ENCODE results near the gene SETD4. TPM values are rescaled to one million over a fixed set of nuclear protein-coding genes. Genes with fewer than 3 reads are reported as not detected.
"Not testable (repeated sequence)": the region's sequence is repeated elsewhere in the genome, so short reads cannot be mapped to it uniquely, and the experiment has no call there.

The SETD4 gene
- total RNA-seq (33.9 TPM), polyA plus RNA-seq (13.5 TPM)

DNA sequence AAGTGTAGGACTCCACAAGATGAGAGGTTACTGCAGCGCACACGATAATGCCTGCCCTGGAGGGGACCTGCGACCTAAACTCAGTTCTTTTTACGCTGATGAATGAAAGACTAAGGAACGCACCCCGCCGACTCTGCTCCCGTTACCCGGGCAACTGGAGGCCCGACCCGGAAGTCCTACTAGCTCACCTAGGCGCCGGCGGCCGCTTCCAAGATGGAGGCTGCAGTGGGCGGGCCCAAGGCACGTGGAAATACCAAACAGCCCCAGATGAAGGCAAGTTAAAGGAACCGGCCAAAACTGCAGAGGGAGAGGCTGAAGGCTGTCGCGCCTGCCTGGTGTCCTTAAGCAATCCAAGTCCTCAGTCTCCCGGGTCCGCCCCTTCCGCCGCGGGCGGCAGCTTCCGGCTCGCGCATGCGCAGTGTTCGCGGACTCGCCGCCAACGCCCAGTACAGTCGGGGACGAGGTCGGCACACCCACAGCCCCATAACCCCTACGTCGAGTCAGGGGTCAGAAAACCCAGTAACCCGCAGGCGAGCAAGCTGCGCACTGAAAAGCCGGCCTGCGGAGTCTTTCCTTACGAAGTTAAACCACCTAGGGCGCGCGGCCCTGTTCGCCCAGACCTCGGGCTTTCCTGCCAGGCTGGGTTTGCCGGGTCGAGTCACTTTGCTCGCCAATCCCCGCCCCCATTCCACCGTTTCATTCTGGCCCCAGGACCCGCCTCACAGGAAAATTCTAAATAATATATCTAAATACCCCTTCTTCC is at the start of gene SETD4:
Gene SETD4 (minus strand): TSS at position 368 of the 763 bp plus-strand sequence. CDS start 1,638 bp downstream, outside the sequence.
- Histone ChIP-seq H3K36me3 (ENCODE audit: insufficient read depth) (peaks cover under 1% of the 10 kb centered on the region), H3K4me1 (ENCODE audit: insufficient read depth) (no peaks in the 10 kb centered on the region), H3K4me3 (ENCODE audit: low read depth, low read length) (peak within 1 kb of the TSS; percentile 62), H3K27ac (ENCODE audit: low read depth) (peak within 1 kb of the TSS; percentile 95)
- under 1% methylated on average over 57 of the region's 57 CpGs for WGBS
- peak; percentile 70 for DNase-seq (ENCODE audit: extremely low spot score)

DNA sequence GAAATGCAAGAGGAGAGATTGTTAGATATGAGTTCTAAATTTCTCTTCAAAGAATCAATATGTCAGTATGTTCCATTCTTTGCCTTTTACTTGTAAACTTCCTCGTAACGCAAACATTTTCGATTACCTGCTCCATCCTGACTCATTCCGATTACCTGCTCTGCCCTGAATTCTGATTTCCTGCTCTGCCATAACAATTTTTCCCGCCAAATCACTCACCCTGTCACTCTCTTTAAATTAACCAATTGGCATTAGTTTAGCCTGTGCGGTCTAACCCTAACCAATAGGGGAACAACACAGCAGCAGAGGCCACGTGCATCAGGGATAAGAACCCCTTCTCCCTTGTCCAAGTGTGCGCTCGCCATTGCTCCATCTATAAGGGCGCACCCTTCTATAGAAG is 49.5 kb upstream of the SETD4 start:
- no peak overlapping the region for H3K27ac ChIP-seq (ENCODE audit: low read depth)
- no peaks in the 10 kb centered on the region for H3K4me1 ChIP-seq (ENCODE audit: insufficient read depth)
- H3K4me3 ChIP-seq (ENCODE audit: low read depth, low read length), result no peak overlapping the region
- WGBS, result 95% methylated on average over 10 of the region's 10 CpGs
- H3K36me3 ChIP-seq (ENCODE audit: insufficient read depth), result no peaks in the 10 kb centered on the region
- no peak for DNase-seq (ENCODE audit: extremely low spot score)

DNA sequence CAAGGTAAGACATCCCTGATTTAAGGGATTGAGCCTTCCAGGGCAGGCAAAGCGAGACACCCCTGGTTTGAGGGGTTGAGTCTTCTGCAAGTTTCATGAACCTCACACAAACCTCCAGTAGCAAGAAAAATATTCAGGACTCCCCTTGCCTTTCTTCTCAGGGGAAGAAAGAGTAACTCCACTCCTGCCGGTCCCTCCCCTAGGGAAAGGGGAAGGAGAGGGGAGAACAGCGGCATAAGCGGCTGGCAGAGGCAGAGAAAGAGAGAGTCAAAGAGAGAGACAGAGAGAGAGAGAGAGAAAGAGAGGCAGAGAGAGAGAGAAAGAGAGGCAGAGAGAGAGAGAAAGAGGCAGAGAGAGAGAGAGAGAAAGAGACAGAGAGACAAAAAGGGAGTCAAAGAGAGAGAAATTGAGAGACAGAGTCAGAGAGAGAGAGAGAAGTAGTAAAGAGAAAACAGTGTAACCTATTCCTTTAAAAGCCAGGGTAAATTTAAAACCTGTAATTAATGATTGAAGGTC is 45.1 kb upstream of the SETD4 start:
- Histone ChIP-seq H3K4me3 (ENCODE audit: low read depth, low read length) (no peak overlapping the region), H3K36me3 (ENCODE audit: insufficient read depth) (no peaks in the 10 kb centered on the region), H3K4me1 (ENCODE audit: insufficient read depth) (no peaks in the 10 kb centered on the region), H3K27ac (ENCODE audit: low read depth) (no peak overlapping the region)
- DNase-seq (ENCODE audit: extremely low spot score), result no peak
- WGBS, result 60% methylated on average over 4 of the region's 4 CpGs

DNA sequence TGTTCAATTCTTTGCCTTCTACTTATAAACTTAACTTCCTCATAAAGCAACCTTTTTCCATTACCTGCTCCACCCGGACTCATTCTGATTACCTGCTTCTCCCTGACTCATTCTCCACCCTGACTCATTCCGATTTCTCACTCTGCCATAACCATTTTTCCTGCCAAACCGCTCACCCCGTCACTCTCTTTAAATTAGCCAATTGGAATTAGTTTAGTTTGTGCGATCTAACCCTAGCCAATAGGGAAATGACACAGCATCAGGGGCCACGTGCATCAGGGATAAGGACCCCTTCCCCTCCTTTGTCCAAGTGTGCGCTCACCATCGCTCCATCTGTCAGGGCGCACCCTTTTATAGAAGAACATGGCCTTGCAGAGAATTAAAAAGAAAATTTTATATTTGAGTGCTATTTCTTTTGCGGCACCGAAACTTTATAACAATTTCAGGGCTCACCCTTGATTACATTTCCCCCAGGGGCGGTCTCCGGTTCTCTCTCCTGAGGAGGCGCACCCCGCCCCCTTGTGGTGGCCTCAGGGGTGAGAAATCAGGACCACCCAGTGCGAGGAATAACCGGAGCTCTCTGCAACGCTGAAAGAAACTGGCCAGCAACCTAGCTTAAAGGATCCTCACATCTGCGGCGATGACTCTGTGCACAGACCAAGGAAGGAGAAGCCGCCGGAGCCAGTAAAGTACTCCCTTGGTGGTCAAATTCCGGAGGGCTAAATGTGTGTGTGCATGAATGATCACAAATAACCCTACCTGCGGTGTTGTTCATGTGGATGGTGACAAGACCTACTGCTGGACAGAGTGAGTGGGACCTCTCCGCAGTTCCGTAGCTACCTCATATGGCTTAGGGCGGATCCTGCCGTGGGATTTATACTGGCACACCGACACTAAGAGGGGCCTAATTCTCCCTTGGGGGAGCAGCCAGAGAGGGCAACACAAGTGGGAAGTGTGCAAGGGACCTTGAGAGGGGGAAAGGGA is 44.3 kb upstream of the SETD4 start:
- no peak for DNase-seq (ENCODE audit: extremely low spot score)
- H3K4me1 ChIP-seq (ENCODE audit: insufficient read depth), result no peaks in the 10 kb centered on the region
- 26% methylated on average over 29 of the region's 29 CpGs for WGBS
- H3K36me3 ChIP-seq (ENCODE audit: insufficient read depth), result no peaks in the 10 kb centered on the region
- H3K27ac ChIP-seq (ENCODE audit: low read depth), result no peak overlapping the region
- H3K4me3 ChIP-seq (ENCODE audit: low read depth, low read length), result no peak overlapping the region

- Histone ChIP-seq H3K4me3 (ENCODE audit: low read depth, low read length) (no peak overlapping the region), H3K27ac (ENCODE audit: low read depth) (no peak overlapping the region), H3K36me3 (ENCODE audit: insufficient read depth) (no peaks in the 10 kb centered on the region), H3K4me1 (ENCODE audit: insufficient read depth) (no peaks in the 10 kb centered on the region)
- no peak for DNase-seq (ENCODE audit: extremely low spot score)
Observed at GRCh38 chr21:36103434-36103833, 43.1 kb upstream of the SETD4 start.

DNA sequence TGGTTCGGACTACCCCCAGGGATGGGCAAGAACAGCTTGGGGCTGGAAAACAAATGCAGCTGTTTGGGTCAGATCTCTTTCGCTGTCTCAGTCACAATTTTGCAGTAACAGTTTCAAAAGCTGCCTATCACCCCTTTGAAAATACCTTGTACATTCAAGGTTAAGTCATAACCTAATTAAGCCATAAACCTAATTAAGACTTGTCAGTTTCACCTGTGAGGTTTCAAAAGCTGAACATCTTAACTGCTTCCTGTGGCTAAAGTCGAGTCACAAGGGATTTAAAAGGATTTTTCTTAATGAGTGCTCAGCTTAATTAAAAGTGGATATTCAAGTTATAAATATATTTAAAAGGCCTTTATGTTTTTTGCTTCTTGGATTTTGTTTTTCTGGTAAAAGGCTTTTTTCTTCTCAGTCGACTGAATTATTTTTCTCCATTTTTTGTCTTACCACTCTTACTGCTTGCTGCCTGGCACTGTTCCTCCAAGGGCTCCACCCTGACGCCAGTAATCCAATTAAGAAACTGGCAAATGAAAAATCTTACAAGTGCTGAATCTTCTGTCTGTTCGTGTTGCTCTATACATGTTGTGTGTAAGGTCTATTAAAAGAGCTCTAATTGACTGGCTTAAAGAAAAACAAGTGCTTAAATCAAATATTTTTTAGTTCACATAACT is 40.8 kb upstream of the SETD4 start:
- no peak for DNase-seq (ENCODE audit: extremely low spot score)
- H3K36me3 ChIP-seq (ENCODE audit: insufficient read depth), result no peaks in the 10 kb centered on the region
- no peaks in the 10 kb centered on the region for H3K4me1 ChIP-seq (ENCODE audit: insufficient read depth)
- no peak overlapping the region for H3K27ac ChIP-seq (ENCODE audit: low read depth)
- 72% methylated on average over 6 of the region's 6 CpGs for WGBS
- no peak overlapping the region for H3K4me3 ChIP-seq (ENCODE audit: low read depth, low read length)

DNA sequence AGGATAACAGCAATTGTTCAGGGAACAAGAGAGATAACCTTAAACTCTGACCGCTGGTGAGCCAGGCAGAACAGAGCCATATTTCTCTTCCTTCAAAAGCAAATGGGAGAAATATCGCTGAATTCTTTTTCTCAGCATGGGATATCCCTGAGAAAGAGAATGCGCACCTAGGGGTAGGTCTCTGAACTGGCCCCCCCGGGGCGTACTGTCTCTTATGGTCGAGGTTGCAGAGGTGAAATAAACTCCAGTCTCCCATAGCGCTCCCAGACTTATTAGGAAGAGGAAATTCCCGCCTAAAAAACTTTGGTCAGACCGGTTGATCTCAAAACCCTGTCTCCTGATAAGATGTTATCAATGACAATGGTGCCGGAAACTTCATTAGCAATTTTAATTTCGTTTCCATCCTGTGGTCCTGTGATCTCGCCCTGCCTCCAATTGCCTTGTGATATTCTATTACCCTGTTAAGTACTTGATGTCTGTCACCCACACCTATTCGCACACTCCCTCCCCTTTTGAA is 39.4 kb upstream of the SETD4 start:
- not testable (repeated sequence) for H3K4me3 ChIP-seq (ENCODE audit: low read depth, low read length); H3K36me3 ChIP-seq (ENCODE audit: insufficient read depth); DNase-seq (ENCODE audit: extremely low spot score); H3K27ac ChIP-seq (ENCODE audit: low read depth); H3K4me1 ChIP-seq (ENCODE audit: insufficient read depth)
- 39% methylated on average over 13 of the region's 13 CpGs for WGBS

GRCh38 chr21:36099000-36099399 is 38.7 kb upstream of the SETD4 start:
- WGBS, result 98% methylated on average over 3 of the region's 3 CpGs
- Histone ChIP-seq H3K4me1 (ENCODE audit: insufficient read depth) (no peaks in the 10 kb centered on the region), H3K27ac (ENCODE audit: low read depth) (no peak overlapping the region), H3K36me3 (ENCODE audit: insufficient read depth) (no peaks in the 10 kb centered on the region), H3K4me3 (ENCODE audit: low read depth, low read length) (no peak overlapping the region)
- DNase-seq (ENCODE audit: extremely low spot score), result no peak

DNA sequence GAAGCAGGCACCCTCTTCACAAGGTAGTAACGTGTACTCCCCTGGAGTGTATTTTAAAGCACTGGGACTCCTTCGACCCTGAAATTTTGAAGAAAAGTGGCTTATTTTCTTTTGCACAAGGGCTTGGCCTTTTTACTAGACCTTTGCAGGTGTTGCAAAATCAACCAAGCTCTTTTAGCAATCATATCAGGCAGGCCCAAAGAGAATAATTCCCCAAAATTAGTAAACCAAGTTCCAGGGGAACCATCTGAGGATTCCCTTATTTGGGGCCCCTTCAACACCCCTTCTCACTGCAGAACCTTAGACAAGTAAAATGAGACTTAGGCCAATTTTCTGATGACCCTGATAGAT is 37.8 kb upstream of the SETD4 start:
- Histone ChIP-seq H3K36me3 (ENCODE audit: insufficient read depth) (no peaks in the 10 kb centered on the region), H3K4me1 (ENCODE audit: insufficient read depth) (no peaks in the 10 kb centered on the region), H3K27ac (ENCODE audit: low read depth) (no peak overlapping the region), H3K4me3 (ENCODE audit: low read depth, low read length) (no peak overlapping the region)
- DNase-seq (ENCODE audit: extremely low spot score), result no peak
- 61% methylated on average over 2 of the region's 2 CpGs for WGBS

DNA sequence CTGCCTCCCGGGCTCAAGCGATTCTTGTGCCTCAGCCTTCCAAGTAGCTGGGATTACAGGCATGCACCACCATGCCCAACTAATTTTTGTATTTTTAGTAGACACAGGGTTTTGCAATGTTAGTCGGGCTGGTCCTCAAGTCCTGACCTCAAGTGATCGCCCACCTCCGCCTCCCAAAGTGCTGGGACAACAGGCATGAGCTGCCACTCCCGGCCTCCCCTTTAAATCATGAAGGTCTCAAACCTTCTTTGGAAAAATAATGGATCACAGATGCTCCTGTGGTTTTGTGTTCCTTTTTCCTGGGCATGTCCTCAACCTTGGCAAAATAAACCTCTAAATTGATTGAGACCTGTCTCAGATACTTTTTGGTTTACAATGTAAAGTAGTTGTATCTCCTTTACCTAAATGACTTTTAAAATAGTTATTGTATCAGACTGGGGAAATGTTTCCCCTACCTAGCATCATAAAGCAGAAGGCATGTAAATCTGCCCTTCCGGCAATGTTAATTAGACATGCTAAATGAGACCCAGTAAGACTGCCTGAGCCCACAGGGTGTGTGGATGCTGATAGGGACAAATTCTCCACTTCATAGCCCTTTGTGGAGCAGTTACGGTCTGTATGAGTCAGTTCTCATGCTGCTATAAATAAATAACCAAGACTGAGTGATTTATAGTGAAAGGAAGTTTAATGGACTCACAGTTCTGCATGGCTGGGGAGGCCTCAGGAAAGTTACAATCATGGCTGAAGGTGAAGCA is 37.3 kb upstream of the SETD4 start:
- DNase-seq (ENCODE audit: extremely low spot score), result no peak
- 68% methylated on average over 8 of the region's 8 CpGs for WGBS
- no peaks in the 10 kb centered on the region for H3K36me3 ChIP-seq (ENCODE audit: insufficient read depth)

DNA sequence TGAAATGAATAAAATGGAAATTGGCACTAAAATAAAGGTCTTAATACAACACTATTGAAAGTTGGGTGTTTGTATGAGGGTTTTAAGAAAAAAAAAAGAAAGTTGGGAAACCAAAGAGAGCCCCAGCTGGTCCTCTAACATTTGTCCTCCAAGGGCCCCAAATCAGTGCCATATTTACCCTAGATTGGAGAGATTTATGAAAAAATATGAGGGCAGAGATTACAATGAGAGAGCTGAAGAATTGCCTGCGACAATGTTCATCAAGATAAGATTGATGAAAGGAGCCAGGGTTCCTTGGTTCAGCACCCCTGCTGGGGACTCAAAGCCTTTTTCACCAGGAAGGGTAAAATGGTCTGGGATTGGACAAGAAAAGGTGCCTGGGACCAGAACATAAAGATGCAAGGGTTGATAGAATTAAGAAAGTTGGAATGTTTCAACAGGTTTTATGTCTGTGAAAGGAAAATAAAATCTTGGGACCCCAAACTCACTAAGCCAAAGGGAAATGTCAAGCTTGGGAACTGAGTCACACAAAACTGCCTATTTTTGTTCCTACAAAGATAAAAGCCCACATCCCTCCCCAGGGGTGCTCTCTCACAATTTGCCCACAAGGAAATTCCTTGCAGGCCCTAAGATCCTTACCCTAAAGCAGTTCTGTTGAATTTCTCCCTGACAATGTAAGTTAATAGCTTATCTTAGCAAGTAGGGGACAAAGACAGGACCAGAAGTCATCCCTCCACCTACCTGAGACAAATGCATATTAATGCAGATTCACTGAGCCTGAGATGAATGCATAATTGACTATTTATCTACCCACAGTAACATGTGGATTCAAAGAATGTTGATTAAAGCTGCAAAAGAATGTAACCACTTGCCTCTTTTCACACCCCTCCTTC is 36.3 kb upstream of the SETD4 start:
- Histone ChIP-seq H3K4me1 (ENCODE audit: insufficient read depth) (no peaks in the 10 kb centered on the region), H3K36me3 (ENCODE audit: insufficient read depth) (no peaks in the 10 kb centered on the region), H3K4me3 (ENCODE audit: low read depth, low read length) (no peak overlapping the region), H3K27ac (ENCODE audit: low read depth) (no peak overlapping the region)
- no peak for DNase-seq (ENCODE audit: extremely low spot score)
- 46% methylated on average over 1 of the region's 1 CpG for WGBS

More for the DNA sequence above, 37.3 kb upstream of the SETD4 start:
- Histone ChIP-seq H3K4me3 (ENCODE audit: low read depth, low read length) (no peak overlapping the region), H3K4me1 (ENCODE audit: insufficient read depth) (no peaks in the 10 kb centered on the region), H3K27ac (ENCODE audit: low read depth) (no peak overlapping the region)

DNA sequence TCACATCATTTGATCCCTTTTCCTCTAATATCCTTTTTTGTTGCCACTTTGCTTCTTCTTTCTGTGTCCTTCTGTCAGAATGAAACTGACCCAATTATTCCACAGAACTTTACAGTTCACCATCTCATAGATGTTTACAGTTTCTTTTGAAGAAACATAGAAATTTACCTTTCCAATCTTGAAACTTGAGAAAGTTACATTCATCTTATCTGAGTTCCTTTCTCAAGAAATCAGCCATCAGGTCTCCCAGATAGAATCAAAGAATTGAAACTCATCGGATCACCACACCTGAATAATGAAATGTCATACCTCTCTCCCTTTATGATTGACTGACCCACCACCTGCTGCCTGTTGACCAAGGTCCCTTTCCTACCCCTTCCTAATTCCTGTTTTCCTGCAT is 33.2 kb upstream of the SETD4 start:
- no peaks in the 10 kb centered on the region for H3K36me3 ChIP-seq (ENCODE audit: insufficient read depth)
- H3K4me1 ChIP-seq (ENCODE audit: insufficient read depth), result no peaks in the 10 kb centered on the region
- WGBS, result 92% methylated on average over 1 of the region's 1 CpG
- H3K4me3 ChIP-seq (ENCODE audit: low read depth, low read length), result no peak overlapping the region
- no peak overlapping the region for H3K27ac ChIP-seq (ENCODE audit: low read depth)
- no peak for DNase-seq (ENCODE audit: extremely low spot score)
